GM11168 (cell line): Measurements from ENCODE around the gene DGUOK.
"Not testable (repeated sequence)": the region's sequence is repeated elsewhere in the genome, so short reads cannot be mapped to it uniquely, and the experiment has no call there.

Source experiments
- in situ Hi-C: fragments of 300-500 bp; cut with MboI; formaldehyde crosslinking; loops from one replicate; pipeline ENCODE4 v1.12.0; 2022; ENCODE audit warnings: low sequenced_read_pairs; ENCODE audit not compliant: unreplicated experiment

DGUOK gene

DNA sequence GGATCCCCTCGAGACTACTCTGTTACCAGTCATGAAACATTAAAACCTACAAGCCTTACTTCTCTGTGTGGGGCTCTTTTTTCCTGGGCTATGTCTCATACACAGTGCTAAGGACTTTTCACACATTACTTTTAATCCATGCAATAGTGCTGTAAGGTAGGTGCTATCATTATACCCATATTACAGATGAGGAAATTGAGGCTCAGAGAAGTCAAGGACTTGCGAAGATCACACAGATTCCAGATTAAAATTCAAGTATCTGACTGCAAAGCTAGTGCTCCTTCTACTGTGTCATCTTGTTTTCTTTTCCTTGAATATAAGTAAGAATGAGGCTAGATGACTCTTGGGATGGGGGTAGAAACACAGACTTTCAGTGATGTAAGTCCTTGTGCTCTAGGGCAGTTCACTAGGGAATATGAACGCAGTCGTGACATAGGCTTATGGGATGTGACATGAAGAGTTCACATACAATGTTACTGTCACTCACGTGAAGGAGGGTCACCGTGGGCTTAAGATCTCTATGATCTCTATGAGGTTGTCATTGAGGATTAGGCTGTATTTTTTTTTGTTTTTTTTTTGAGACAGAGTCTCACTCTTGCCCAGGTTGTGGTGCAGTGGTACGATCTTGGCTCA lies 7.0 kb upstream of the DGUOK start:
- in situ Hi-C loops, result no loop called here

DNA sequence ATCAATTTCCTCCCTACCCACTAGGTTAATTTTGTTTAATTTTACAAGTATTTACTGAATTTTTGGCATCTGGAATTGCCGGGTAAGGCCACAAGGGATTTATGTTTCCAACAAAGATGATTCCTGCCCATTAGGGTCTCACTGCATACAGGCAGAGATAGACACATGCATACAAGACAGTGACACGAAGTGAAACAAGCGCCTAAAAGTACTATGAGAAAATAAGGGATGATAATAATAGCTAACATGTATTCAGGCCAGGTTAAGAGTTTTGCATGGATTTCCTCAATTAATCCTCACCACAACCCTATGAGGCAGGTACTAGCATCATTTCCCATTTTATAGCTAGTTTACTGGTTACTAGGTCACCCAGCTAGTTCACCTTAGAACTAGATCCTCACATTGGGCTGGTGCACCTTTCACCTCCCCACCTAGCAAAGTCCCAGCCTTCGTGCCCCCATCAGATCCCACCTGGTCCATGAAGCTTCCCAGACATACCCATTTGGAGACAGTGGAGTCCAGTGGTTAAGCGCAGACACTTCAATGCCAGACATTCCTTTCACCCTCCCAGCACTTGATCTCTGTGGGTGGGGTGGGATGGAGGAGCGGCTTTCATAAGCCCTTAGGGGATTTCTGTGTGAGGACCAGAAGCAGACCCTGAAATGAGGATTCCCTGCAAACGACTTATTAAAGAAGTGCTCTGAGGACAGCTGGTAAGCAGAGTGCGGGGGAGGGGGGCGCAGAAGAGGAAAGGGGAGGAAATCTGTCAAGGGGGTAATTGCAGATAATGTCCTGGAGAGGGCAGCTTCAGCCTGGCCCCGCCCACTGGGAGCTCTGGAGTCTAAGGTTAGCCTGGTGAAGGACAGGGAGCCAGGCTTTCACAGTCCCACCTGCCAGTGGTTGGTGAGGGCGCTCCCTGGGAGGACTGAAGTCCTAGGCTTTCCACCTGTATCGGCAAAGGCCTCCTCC lies 5.8 kb upstream of the DGUOK start:
- in situ Hi-C loops, result no loop called here

DNA sequence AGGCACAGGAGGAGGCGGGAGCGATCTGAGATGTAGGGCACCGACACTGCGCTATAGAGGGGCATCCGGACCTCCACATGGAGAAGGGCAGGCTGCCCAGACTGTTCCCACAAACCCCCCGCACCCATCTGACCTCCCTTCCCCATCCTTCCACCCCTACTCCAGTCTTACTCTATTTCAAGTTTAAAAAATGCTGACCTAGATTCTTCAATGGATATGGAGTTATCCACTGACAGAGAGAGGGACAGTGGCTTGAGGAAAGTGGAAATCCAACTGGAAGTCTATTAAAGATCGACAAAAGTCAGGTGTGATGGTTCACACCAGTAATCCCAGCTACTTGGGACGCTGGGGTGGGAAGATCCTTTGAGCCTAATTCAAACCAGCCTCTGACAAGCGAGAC lies 5.1 kb upstream of the DGUOK start:
- in situ Hi-C loops, result no loop called here

DNA sequence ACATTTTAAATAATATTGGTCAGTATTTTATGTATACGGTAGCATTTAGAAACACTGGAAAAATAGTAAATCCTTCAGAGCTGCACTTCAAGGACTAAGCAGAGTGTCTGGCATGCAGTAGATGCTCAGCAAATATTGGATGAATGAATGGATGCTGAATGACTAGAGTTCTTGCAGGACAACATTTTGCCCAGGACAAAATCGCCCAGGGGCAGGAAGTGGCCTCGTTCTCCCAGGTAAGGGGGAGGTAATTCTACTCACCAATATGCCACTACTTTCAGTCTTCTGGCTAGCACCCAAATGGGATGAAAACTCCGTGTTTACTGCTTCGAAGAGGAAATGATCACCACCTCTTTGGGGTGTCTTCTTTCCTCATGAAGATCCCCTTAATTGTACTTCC lies 4.0 kb upstream of the DGUOK start:
- in situ Hi-C loops, result no loop called here

DNA sequence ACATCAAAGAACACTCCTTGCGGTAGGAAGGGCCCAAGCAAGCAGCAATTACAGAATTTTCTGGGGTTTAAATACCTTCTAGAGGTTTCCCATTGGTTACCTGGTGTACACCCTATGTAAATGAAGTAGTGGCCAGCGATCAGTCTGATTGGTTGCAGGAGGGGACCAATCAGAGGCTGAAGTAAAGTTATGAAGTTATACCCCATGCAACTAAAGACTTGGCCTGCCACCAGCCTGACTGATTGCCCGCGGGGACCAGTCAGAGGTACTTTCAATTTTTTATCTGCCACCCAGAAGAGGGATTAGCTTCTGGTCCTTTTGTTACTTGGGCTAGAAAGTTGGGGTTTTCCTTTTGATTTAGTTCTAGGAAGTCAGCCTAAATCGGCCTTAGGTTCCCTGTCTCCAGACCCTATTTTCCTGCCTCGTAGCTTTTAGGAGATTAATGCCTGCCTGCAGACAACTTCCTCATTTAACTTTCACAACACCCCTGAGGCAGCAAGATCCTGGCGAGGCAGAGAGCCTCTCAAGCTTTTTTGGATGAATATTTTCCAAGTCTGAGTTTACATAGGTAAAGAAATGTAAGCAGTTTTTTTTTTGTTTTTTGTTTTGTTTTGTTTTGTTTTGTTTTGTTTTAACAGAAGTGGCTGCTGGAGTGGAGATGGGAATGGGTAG lies 1.5 kb upstream of the DGUOK start:
- in situ Hi-C loops, result no loop called here

DNA sequence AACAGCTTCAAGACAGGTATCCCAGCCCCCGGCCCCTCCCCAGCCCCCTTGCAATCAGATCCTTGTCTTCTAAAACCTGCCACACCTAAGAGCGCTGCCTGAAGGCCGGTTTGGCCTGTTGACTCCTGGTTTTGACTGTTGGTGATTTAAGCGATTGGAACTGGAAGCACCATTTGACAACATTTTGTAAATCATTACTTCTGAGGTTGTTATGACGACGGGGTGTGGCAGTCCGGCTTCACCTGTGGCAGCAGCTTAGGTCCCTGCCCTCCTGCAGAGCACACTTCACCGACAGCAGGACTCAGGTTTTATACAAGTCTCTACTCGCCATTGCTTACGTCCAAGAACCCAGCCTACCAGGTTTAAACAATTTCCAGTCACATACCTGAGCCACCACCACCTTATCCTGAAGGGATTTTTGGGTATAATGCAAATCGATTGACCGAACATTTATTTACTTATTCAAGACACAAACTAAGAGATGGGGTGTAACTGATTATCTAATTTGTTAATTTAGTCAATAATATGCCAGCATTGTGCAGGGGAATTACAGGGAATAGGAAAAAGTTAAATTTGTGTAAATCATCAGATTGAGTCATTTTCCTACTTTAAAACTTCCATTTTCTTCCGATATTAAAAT lies 707 bp upstream of the DGUOK start:
- in situ Hi-C loops, result no loop called here

DNA sequence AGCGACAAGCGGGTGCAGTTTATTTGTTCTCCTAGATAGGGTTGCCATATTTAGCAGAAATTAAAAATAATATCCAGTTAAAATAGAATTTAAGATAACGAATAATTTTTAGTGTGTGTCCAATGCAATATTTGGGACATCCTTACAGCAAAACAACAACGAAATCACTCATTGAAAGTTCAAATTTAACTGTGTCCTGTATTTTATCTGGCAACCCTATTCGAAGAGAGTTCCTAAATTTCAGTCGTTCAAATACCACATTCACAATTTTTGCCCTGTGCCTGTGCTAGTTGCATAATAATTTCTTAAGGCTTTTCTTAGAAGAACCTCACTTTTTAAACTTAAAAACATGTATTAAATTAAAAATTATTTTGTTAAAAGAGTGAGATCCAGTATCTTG lies 664 bp downstream of the DGUOK start:
- in situ Hi-C loops, result no loop called here

DNA sequence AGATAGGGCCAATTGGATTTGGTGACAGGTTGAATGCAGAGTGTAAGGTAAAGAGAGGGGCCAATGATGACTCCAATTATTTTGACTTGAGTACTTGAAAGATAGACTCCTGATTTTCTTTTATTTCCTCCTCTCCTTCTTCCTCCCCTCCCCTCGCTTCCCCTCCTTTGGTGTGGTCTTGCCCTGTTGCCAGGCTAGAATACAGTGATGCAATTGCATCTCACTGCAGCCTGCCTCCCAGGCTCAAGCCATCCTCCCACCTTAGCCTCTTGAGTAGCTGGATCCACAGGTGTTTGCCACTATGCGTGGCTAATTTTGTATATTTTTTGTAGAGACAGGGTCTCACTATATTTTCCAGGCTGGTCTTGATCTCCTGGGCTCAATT lies 2.3 kb downstream of the DGUOK start:
- in situ Hi-C loops, result no loop called here

DNA sequence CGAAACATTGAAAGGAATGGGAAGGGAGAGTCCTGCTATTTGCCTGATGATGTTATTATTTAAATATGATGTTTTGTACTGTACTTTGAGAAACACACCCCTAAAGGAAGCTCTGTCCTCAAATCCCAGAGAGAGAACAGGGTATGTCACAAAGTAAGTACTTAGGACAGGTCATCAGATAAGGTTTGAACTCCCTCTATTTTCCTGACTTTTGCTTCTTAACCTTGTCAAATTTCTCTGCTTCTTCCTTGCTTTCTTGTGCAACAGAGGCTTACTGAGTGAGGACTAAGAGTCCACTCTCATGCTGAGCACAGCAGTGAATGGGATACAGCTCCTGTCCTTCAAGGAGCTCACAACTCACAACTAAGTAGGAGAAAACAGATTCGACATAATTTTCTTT lies 3.7 kb downstream of the DGUOK start:
- in situ Hi-C loops, result no loop called here

DNA sequence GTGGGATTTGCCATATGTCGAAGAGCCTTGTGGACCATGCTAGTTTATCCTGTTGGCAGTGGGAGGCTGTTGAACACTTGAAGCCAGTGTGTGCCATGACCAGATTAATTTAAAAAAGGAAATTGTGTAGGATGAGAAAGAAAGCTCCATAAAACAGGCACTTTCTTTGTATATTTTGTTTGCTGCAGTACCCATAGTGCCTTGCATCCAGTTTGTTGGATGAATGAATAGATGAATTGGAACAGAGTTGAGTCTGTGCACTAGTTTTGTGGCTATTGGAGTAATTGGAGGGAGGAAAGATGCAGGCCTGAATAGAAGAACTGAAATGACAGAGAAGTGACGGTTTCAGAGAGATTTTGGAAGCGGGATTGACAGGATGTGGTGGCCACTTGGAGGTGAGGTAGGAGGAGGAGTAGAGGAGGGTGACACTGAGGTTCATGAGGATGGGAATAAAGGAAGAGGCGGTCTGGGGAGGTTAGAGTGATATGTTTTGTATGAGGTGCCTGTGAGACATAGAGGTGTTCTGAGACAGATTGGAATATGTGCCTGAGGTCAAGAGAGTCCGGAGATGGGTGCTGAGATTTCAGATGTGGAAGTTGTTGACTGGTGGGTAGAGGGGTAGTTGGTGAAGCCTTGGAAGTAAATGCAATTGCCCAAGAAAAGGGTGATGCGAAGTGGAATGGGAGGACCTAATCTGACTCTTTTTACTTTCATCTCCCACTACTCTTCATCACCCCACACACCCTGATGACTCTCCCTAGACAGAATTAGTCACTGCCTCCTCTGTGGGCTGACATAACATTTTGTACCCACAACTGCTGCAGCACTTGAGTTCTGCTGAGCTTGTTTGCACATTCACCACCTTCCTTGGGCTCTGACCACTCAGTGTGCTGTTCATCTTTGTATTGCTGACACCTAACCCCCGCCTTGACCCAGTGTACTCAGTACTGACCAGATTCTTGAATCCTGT lies 5.1 kb downstream of the DGUOK start:
- in situ Hi-C loops, result no loop called here

DNA sequence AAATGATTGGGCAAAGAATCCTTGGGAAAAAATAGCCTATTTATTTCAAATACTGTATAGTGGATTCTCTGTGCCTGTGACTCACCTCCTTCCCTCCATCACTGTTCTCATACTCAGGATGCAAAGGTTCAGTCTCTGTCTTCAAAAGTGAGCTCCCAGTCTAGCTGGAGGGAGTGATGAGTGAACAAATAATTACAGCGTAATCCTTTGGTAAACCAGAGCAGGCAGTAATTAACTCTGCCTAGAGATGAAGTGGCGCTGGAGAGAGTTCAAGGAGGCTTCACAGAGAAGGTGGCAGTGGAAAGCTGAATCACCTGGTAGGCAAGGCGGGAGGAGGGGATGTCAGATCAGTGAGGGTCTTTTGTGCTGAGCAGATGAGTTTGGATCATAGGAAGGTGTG lies 6.5 kb downstream of the DGUOK start:
- in situ Hi-C loops, result no loop called here

DNA sequence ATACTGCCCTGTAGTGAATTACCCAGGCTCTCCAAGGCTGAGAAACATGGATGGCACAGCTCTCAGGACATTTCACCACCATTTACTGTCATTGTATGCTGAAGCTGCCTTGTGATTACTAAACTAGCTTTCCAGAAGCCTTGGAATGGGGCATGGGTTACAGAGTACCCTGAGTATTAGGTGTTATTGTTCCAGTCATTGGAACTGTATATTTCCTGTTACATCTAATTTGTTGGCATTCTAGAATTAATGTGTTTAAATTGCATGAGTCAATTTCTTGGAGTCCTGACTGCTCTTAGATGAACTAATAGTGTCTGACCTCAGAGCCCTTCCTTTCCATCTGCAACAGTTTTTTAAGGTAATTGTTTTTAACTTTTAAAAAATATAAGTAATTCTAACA lies 9.0 kb downstream of the DGUOK start:
- in situ Hi-C loops, result no loop called here

DNA sequence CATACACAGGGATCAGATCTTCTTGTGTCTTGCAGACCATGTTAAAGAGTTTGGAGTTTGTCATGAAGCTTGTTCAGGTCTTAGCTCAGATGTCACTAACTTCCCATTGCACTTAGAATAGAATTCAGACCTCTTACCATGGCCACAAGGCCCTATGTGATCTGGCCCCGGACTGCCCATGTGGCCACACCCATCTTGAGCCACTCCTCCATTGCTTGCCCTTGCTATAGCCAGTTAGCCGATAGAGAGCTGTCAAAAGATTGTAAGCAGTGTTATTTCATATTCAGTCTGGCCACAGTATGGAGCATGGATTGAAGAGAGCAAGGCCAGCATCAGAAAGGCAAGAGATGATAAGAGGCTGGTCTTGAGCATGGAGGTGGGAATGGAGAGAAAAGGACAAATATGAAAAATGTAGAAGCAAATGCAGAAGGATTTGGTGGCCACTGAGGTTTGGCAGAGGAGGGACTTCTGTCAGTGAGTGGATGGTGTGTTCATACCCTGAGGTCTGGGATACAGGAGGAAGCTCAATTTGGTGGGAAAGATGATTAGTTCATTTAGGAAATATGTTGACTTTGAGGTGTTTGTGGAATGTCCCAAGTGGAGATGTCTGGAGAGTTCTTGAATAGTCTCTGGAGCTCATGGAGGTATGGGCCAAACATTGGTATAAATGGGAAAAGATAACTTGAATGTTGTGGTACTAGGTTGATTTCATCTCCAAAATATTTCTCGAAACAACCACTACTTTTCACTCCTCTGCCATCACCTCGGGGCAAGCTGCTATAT lies 10.6 kb downstream of the DGUOK start:
- in situ Hi-C loops, result no loop called here

DNA sequence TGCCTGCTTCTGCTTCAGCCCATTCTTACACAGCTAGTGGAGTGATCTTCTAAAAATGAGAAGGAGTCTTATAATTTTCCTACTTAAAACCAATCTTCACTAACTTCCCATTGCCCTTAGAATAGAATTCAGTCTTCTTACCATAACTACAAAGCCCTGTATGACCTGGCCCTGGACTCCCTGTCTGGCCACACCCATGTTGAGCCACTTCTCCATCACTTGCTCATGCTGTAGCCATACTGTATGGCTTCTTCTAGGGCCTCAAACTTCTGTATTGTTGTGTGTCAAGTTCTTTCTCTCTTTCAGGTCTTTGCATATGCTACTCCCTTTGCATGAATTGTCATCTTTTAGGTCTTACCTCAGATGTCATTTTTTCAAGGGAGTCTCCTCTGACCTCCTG lies 11.2 kb downstream of the DGUOK start:
- in situ Hi-C loops, result no loop called here

DNA sequence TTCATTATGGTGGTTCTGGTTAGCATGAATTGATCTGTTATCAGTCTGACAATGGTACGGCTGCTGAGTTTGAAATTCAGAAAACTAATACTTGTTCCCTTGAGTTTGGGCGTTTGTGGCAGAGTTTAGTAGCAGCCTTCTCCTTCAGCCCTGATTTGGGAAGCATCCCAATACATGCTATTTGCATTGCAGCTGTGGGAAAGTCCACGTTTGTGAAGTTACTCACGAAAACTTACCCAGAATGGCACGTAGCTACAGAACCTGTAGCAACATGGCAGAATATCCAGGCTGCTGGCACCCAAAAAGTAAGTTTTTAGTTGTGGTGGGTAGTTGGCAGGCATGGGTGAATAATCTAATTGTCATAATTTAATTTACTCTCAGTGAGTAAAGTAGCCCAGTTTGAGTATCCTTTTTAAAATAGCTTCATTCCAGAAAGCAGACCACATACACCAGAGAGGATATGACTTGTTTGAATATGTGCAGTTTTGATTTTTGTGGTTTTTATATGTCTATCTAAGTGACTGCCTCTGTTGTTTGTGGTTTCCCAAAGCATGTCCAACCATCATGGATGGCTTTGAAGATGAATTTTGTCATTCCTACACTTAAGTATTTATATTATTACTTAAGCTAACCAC lies 12.2 kb downstream of the DGUOK start:
- in situ Hi-C loops, result no loop called here

DNA sequence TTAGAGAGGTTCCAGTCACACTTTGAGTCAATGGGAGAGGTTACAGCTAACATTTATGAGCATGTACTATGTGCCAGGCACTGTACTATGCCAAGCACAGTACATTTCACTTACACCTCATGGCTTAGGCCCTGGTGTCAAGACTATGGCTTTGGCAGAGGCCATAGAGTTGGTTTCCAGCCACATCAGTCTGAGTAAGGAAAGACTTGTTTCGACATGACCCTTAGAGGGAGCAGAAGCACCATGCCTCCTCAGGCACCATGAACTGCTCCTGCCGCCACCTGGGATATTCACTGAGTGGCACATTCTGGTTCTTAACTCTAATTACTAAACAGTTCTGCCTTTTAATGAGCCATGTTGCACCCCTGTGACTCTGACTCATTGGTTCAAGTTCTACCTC lies 12.7 kb downstream of the DGUOK start:
- in situ Hi-C loops, result no loop called here

DNA sequence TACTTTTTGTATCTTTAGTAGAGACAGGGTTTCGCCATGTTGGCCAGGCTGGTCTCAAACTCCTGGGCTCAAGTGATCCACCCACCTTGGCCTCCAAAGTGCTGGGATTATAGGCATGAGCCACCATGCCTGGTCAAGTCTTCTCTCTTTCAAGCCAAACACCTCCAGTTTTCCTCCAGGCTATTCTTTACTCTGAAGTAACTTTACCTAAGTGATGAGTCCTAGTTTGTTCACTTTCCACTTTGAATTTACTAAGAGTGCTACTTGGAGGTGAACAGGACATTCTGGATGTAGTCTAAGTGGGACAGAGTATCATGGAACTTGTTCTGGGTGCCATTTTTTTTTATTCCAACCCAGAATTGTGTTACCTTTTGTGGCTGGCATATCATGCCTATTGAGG lies 13.4 kb downstream of the DGUOK start:
- in situ Hi-C loops, result not testable (repeated sequence)

DNA sequence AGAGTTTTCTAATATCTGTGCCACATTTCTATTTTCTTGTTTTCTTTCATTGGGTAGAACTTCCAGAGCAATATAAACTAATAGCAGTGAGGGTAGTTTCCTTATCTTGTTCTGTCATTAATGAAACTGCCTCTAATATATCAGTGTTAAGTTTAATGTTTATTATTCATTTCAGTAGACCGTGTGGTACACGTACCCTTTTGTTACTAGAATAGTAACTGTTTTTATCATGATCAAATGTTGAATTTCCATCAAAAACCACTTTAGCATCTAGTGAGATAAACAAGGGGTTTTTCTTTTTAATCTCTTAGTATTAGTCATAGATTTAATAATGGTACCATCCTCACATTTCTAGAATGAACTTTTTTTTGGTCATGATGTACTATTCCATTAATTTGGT lies 16.0 kb downstream of the DGUOK start:
- in situ Hi-C loops, result no loop called here
